ENCODE results near the gene SIRPG. TPM values are rescaled to one million over a fixed set of nuclear protein-coding genes. Genes with fewer than 3 reads are reported as not detected.

The SIRPG gene
- total RNA-seq, 1 donor from 2014 or later, result not detected

GRCh38 chr20:1627200-1627550 lies 30.4 kb downstream of the SIRPG start:
- no peaks in the 10 kb centered on the region for H3K36me3 ChIP-seq (ENCODE audit: control insufficient read depth, insufficient read depth, low read length)
- no peaks in the 10 kb centered on the region for H3K27me3 ChIP-seq (ENCODE audit: control insufficient read depth, insufficient read depth, low read length)
- H3K4me3 ChIP-seq (ENCODE audit: low read depth, low read length), result no peak overlapping the region
- no peak for TF ChIP-seq CTCF (IDR thresholded peaks at IDR 0.05; ENCODE audit: insufficient read depth, low read length, poor library complexity, severe bottlenecking)
- DNase-seq (ENCODE audit: low read depth), result no peak

- no peak for DNase-seq (ENCODE audit: low read depth)
- TF ChIP-seq CTCF (IDR thresholded peaks at IDR 0.05; ENCODE audit: insufficient read depth, low read length, poor library complexity, severe bottlenecking), result no peak
- Histone ChIP-seq H3K36me3 (ENCODE audit: control insufficient read depth, insufficient read depth, low read length) (no peaks in the 10 kb centered on the region), H3K4me3 (ENCODE audit: low read depth, low read length) (no peak overlapping the region), H3K27me3 (ENCODE audit: control insufficient read depth, insufficient read depth, low read length) (no peaks in the 10 kb centered on the region)
Observed at GRCh38 chr20:1626528-1627199, 30.9 kb downstream of the SIRPG start.

- no peak for DNase-seq (ENCODE audit: low read depth)
- Histone ChIP-seq H3K36me3 (ENCODE audit: control insufficient read depth, insufficient read depth, low read length) (no peaks in the 10 kb centered on the region), H3K4me3 (ENCODE audit: low read depth, low read length) (no peak overlapping the region), H3K27me3 (ENCODE audit: control insufficient read depth, insufficient read depth, low read length) (no peaks in the 10 kb centered on the region)
- TF ChIP-seq CTCF (IDR thresholded peaks at IDR 0.05; ENCODE audit: insufficient read depth, low read length, poor library complexity, severe bottlenecking), result no peak
Observed at GRCh38 chr20:1625083-1625690, 32.4 kb downstream of the SIRPG start.

GRCh38 chr20:1623501-1624205 lies 33.9 kb downstream of the SIRPG start:
- Histone ChIP-seq H3K27me3 (ENCODE audit: control insufficient read depth, insufficient read depth, low read length) (no peaks in the 10 kb centered on the region), H3K4me3 (ENCODE audit: low read depth, low read length) (no peak overlapping the region), H3K36me3 (ENCODE audit: control insufficient read depth, insufficient read depth, low read length) (no peaks in the 10 kb centered on the region)
- DNase-seq (ENCODE audit: low read depth), result no peak
- TF ChIP-seq CTCF (IDR thresholded peaks at IDR 0.05; ENCODE audit: insufficient read depth, low read length, poor library complexity, severe bottlenecking), result no peak

GRCh38 chr20:1622450-1622849 lies 35.1 kb downstream of the SIRPG start:
- Histone ChIP-seq H3K36me3 (ENCODE audit: control insufficient read depth, insufficient read depth, low read length) (no peaks in the 10 kb centered on the region), H3K4me3 (ENCODE audit: low read depth, low read length) (no peak overlapping the region), H3K27me3 (ENCODE audit: control insufficient read depth, insufficient read depth, low read length) (no peaks in the 10 kb centered on the region)
- no peak for DNase-seq (ENCODE audit: low read depth)
- no peak for TF ChIP-seq CTCF (IDR thresholded peaks at IDR 0.05; ENCODE audit: insufficient read depth, low read length, poor library complexity, severe bottlenecking)

All from kidney epithelial cell (primary cell).